NCI-H2196 treated with DMSO at 0.1 percent for 48 hours (cell line): Measurements from ENCODE around the gene C11orf98.
"Not testable (repeated sequence)": the region's sequence is repeated elsewhere in the genome, so short reads cannot be mapped to it uniquely, and the experiment has no call there.

ENCODE experiments used
- DNase-seq: peaks from one replicate; lab custom pipeline; 2025; ENCODE audit not compliant: unreplicated experiment; lab: John Stamatoyannopoulos, UW

Gene C11orf98

DNA sequence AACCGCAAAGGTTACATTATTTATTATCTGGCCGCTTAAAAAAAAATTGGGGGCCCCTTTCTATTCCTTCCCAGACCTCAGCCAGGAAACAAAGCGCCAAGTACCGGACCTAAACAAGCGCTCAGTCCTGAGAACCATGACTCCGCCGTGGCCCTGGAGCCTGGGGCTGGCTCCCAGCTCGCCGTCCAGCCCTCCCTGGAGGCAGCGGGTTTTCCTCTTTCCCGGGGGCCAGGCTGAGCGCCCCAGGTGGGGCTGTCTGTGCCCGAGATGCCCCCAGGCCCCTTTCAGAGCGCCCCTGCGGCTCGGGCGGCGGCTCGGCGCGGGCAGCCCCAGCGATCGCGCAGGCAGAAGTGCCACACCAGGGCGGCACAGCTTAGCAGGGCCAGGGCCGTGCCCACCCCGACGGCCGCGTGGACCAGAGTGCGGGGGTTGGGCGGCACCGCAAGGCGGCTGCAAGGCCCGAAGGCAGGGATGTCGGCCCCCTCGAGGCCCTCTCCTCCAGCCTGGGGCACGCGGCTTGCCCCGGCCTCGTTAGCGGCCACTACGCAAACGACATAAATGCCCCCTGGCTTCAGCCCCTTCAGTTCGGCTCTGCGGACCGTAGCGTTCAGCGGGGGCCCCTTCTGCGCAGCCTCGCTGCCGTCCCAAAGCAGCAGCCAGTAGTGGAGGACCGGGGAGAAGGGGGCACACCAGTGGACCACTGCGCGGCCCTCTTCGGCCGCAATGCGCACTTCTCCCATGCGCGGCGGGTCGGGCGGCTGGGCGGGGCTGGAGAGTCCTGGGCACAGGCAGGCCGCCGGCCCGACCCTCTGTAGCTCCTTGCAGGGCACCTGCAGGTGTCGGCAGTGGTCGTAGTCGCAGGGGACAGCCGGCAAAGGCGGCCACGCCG is 22.7 kb upstream of the C11orf98 start:
- no peak for DNase-seq

DNA sequence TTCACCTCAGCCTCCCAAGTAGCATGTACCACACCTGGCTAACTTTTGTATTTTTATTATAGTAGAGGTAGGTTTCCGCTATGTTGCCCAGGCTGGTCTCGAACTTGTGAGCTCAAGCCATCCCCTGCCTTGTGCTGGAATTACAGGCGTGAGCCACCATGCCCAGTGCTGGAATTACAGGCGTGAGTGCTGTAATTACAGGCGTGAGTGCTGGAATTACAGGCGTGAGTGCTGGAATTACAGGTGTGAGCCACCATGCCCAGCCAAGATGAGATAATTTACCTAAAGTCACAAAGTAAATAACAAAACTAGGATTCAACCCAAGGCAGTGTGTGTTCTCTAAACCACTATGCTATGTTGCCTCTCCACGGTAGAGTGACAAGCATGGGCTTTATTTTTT is 17.5 kb upstream of the C11orf98 start:
- no peak for DNase-seq

DNA sequence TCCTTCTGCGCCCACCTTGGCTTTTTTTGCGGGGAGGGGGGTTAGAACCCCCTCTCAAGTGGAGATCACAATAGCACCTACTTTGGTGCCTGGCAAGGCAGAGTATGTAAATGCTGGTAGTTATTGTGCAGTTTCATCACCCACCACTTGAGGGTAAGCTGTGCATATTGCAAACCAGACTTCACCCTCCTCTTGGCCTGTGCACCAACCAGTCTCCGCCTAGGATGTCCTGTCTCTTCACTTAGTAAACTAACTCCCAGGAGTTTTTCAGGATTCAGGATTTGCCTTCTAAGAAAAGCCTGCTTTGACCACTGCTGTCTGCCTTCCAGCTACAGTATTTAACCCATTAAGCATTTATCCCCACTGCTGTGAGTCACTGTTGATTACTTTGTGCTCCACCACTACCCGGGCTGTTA is 15.8 kb upstream of the C11orf98 start:
- DNase-seq: peak; percentile 61

DNA sequence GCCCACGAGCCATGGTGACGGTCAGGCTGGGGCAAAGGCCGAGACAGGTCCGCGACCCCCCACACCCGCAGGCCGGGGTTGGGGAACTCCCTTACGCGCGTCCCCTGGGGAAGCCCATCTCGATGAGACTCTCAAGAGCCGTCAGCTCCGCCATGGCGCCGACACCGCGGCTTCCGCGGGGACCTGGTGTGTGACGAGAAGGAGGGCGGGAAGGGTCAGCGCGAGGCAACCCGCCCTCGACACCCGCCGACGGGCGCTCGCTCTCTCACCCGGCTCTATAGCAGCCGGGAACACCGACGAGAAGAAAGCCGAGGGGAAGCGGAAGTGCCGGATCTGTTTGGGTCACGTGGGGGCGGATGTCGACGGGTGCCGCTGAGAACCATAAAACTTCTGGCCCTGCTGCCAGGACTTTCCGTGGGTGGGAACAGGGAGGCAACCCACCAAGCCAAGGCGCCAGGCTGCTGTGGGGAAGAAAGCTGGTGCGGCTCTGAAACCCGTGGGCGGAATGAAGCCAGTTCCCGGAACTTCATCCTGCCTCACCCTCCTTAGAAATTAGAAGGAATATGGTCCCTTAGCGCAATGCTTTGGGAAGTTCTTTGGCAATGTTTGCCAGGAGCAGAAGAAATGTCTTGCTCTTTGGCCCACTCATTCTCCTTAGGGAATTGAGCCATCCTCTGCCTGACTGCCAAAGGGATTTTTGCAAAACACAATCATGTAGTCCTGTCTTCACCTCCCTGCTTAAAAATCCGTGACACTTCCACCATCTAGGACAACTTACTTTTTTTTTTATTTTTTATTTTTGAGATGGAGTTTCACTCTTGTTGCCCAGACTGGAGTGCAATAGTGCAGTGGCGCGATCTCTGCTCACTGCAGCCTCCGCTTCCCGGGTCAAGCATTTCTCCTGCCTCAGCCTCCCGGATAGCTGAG is 14.0 kb upstream of the C11orf98 start, which contains the start of gene UBXN1:
Gene UBXN1 (minus strand): TSS at position 304 of the 927 bp plus-strand sequence. CDS start 150 bp downstream, at position 154.
- DNase-seq: peak; percentile 72

DNA sequence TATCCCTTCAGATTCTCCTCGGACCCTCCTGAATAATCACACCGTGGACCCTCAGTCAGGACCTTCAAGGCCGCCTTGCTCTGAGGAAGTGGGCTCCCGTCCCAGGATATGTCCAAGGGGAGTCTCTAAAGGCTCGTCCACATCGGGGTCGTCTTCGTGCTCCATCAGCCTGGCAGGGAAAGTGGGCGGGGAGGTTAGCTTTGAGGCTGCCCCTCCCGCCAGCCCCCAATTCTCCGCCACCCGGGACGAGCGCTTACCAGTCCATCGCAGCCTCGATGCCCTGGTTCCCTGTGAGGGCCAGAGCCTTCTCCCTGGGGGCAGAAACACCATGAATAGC is 13.4 kb upstream of the C11orf98 start:
- DNase-seq: no peak

DNA sequence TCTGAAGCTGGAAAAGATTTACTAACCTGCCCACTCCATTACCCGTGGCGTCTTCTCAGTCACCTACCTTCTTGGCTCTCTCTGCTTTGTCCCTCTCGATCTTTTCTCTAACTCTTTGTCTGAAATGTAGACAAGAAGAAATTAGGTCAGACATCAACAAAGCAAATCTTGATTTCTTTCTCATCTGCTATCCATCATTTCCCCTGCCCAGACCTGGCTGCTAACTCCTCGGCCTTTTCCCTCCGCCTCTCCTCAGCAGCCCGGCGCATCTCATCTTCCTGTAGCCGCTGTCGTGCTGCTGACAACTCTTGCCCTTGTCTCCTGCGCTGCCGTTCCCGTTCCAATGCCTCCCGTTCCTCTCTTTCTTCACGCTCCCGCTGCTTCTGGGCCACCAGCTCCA is 12.7 kb upstream of the C11orf98 start:
- no peak for DNase-seq

DNA sequence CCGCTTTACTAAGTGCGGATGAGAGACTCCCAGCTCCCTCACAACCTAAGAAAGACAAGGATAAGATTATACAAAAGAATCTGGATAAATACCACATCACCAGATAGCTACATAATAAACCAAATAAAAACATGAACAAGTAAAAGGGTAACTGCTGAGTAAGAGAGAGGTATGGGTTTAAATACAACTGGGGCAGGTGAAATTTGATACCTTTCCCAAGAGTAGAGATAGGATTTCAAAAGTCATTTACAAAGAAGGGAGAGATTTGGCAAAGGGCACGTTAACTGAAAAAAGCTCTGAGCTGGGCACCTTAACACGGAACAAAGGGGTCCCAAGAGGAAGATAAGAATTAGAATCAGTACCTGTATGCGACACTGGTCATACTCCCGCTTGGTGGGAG is 12.1 kb upstream of the C11orf98 start:
- DNase-seq: no peak

DNA sequence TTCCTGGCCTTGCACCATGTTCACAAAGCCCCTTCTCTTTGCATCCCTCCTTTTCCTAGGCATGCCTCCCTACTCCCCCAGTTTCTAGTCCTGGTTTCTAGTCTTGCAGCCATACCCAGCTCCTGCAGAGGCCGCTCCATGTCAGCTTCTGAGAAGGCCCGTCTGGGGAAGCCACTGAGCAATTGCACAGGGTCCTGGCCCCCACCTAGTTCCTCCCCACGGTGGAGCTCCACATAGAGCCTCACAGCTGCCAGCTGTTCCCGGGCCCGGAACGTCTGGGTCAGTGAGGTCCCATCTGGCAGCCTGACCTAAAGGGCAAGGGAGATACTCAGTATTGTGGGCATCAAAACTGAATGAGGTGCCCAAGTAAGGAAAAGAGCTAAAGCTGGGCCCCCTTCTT is 11.7 kb upstream of the C11orf98 start:
- DNase-seq: no peak

DNA sequence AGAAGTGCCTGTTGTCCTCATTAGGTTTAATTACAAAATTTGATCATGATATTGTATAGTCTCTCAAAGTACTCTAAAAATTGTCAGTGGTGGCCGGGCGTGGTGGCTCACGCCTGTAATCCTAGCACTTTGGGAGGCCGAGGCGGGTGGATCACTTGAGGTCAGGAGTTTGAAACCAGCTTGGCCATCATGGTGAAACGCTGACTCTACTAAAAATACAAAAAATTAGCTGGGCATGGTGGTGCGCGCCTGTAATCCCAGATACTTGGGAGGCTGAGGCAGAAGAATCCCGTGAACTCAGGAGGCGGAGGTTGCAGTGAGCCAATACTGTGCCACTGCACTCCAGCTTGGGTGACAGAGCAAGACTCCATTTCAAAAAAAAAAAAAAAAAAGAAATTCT is 10.4 kb upstream of the C11orf98 start:
- DNase-seq: not testable (repeated sequence)

DNA sequence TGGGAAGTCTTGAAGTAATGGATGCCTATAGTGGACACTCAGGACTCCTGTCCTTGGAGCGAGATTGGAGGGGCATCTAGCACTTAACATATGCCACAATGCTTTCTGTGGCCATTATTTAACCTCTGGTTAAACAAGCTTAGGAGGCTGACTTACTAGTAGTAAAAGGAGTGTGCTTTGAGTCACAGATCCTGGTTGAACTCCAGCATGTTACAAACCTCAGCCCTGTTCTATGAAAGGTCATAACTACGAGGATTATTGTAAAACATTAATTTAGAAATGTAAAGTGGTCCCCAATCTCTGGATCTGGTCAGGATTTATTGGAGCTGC is 8.2 kb upstream of the C11orf98 start:
- no peak for DNase-seq

DNA sequence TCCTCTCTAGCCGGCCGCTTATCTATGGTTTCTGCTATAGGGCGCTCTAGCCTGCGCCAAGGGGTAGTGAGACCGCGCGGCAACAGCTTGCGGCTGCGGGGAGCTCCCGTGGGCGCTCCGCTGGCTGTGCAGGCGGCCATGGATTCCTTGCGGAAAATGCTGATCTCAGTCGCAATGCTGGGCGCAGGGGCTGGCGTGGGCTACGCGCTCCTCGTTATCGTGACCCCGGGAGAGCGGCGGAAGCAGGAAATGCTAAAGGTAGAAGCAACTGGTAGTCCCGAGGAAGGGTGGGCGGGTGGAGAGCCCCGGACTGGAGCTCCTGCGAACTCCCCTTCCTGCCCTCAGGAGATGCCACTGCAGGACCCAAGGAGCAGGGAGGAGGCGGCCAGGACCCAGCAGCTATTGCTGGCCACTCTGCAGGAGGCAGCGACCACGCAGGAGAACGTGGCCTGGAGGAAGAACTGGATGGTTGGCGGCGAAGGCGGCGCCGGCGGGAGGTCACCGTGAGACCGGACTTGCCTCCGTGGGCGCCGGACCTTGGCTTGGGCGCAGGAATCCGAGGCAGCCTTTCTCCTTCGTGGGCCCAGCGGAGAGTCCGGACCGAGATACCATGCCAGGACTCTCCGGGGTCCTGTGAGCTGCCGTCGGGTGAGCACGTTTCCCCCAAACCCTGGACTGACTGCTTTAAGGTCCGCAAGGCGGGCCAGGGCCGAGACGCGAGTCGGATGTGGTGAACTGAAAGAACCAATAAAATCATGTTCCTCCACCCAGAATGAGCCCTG is 6.8 kb upstream of the C11orf98 start, which contains the start of the genes LBHD1 and UQCC3:
Gene LBHD1 (minus strand): TSS at position 660 of the 782 bp plus-strand sequence. CDS start 2,236 bp downstream, outside the sequence.
Gene UQCC3 (plus strand): TSS at position 66 of the 782 bp plus-strand sequence. CDS start 73 bp downstream, at position 139.
- peak; percentile 72 for DNase-seq

DNA sequence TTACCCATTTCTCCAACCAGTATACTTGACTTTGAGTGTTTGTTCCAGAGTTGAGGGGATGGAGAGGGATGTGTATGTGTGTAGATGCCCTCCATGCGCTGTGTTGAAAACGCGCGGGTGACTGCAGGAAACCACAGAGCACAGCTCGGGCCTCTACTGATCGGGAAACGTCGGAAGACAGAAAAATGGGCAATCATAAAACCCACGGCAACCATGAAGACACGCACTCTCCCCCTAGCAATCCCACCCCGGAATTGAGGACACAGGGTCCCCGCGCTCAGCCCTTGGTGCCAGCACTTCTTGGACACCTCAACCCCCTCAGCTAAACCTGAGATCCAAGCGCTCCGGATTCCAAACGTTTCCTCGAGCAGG is 6.2 kb upstream of the C11orf98 start:
- no peak for DNase-seq

DNA sequence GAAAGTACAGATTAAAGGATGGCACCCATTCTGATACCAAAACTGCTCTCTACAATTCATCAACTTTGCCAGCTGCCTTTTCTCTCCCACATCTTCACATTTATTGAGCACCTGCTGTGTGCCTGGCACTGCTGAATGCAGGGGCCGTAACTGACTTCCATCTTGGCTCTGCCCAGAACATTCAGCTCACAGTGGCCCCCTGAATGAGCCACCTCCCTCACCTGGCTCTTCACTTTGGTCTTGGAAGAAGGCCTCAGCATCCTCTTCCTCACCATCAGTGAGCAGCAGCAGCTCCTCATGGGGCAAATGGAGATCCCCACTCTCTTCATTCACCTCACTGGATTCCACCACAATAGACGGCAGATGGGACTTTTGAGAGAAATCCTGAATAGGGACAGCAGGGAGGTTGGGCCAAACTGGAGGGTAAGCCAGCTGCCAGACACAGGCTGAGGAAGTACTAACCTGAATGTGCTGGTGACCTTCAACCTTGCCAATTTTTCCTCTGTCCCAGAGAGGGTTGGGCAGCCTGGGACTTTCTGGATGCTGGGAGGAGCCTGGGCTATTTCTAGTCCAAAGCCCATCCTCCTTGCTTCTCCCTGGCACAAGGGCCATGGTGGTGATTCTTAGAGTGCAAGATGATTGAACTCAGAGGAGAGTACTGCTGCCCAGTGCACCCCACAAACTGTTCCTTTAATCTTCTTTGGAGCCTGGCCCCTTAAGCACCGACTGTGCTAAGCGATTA is 4.6 kb upstream of the C11orf98 start:
- DNase-seq: no peak

DNA sequence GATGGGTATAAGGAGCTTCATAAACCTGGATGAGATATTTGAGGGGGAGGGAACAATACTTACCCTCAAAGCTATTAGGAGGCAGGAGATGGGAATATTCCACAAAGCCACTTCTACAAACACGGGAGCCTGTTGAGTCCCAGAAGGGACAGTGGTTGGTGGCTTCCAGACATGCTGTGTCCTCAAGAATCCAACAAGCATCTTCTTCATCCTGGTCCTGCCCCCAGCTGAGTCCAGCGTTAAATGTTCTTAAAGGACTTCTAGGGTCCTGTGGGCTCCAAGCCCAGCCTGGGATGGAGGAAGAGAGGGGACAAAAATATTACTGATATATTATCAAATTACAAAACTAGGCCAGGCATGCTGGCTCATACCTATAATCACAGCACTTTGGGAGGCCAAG is 2.5 kb upstream of the C11orf98 start:
- DNase-seq: no peak

DNA sequence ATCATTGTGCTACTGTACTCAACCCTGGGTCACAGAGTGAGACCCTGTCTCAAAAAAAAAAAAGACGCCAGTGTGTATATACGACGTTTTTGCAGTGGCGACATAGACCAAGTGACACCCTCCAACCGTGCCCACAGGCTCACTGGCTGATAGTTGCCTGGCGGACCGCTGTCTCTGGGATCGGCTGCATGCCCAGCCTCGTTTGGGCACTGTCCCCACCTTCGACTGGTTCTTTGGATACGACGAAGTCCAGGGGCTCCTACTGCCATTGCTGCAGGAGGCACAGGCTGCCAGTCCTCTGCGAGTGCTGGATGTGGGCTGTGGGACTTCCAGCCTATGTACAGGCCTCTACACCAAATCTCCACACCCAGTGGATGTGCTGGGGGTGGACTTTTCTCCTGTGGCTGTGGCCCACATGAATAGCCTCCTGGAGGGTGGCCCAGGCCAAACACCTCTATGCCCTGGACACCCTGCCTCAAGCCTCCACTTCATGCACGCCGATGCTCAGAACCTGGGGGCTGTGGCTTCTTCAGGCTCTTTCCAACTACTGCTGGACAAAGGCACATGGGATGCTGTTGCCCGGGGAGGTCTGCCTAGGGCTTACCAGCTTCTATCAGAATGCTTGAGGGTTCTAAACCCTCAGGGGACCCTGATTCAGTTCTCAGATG is 1.4 kb upstream of the C11orf98 start:
- DNase-seq: no peak

DNA sequence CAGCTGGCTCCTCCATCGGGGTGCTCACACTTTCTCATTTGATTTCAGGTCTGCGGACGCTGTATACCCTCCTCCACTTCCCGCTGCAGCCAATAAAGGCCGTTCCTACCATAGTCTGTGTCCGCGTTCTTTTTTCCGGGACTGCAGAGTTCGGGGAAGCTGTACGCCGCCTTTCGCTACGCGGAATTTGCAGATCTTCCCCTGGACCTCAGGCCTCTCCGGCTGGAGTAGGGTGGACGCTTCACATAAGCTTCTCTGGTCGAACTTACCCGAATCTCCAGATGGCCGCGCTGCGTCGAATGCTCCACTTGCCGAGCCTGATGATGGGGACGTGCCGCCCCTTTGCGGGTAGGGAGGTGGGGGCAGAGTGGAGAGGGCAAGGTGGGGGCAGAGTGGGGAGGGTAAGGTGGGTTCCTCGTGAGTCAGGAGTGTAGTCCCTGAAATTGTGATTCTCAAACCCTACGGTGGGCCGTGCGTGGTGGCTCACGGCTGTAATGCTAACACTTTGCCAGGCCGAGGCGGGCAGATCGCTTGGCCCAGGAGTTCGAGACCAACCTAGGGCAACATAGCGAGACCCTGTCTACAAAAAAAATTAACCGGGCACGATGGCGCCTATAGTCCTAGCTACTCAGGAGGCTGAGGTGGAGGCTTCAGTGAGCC is 719 bp upstream of the C11orf98 start:
- no peak for DNase-seq

DNA sequence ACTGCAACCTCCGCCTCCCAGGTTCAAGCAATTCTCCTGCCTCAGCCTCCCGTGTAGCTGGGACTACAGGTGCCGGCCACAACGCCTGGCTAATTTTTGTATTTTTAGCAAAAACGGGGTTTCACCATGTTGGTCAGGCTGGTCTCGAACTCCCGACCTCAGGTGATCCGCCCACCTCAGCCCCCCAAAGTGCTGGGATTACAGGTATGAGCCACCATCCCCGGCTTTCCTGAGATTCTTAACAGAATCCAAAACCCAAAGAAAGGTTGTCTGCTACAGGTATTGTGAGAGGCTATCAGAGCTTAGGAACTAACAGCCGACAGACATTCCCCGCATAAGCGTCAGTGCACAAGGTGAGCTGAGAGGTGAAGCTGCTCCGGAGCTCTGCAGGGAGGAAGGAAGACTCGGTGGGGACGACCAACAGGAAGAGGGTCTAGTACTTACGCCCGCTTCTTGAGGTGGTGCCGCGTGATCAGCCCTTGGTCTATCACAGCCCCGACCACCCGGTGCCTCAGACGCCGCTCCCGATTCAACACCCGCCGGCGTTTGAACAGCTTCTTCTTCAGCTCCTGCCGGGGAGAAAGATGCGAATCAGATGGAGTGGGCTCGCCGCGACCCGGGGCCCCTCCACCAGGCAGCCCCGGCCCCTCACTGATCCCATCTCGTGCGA is 470 bp downstream of the C11orf98 start:
- DNase-seq: no peak

DNA sequence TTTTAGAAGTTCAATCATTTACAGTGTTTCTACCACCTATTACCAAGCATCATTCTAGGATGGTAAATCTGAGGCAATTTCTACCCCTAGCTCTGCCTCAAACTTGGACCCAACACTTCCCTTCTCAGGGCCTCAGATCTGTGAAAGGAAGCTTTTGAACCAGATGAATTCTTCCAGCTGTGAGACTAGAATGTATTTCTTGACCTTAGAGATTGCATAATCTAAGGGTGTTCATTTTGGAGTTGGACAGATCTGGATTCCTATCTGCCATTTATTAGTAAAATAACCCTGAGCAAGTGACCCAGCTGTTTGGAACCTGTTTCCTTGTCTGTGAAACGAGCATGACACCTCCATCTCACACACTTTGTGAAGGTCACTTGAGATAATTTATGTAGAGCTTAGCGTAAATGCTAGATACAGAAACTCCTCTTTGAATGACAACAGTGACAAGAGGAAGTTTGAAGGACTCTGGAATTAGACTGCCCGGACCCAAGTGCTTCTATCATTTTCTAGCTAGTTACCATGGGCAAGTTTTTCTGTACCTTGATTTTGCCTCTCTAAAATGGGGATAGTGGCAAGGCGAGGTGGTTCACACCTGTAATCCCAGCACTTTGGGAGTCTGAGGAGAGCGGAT is 8.1 kb downstream of the C11orf98 start:
- DNase-seq: no peak
